Measurements from ENCODE around the gene SCN8A. TPM values are rescaled to one million over a fixed set of nuclear protein-coding genes. Genes with fewer than 3 reads are reported as not detected.
"Not testable (repeated sequence)": the region's sequence is repeated elsewhere in the genome, so short reads cannot be mapped to it uniquely, and the experiment has no call there.

SCN8A gene
- total and polyA plus RNA-seq, 2 donors from 2014 or later: 0.34 to 1.4 TPM

GRCh38 chr12:51643951-51644350 lies 52.9 kb downstream of the SCN8A start:
- Histone ChIP-seq H3K4me1 (ENCODE audit: control insufficient read depth in 2 of 3, insufficient read depth in 2 of 3, low read depth in 1 of 3, low read length in 3 of 3) (no peaks in the 10 kb centered on the region), H3K27ac (ENCODE audit: low read depth in 2 of 2, low read length in 2 of 2) (no peak overlapping the region), H3K4me3 (ENCODE audit: low read length in 3 of 3) (no peak overlapping the region), H3K36me3 (ENCODE audit: control insufficient read depth in 2 of 3, insufficient read depth in 3 of 3, low read length in 3 of 3) (no peaks in the 10 kb centered on the region), H3K9me3 (ENCODE audit: control insufficient read depth in 2 of 3, insufficient read depth in 1 of 3, low read length in 3 of 3) (no peaks in the 10 kb centered on the region), H3K9ac (ENCODE audit: low read length in 3 of 3) (no peak overlapping the region), H3K27me3 (ENCODE audit: control insufficient read depth, insufficient read depth, low read length) (no peaks in the 10 kb centered on the region)
- DNase-seq (no peak), FAIRE-seq (no peak)
- intact Hi-C loops (cut with DNase I): no loop called here
- no peak for TF ChIP-seq CTCF (IDR thresholded peaks at IDR 0.05; ENCODE audit: borderline replicate concordance, extremely low read depth, insufficient read depth)

GRCh38 chr12:51644691-51645090 lies 53.7 kb downstream of the SCN8A start:
- intact Hi-C loops (cut with DNase I); H3K4me1 ChIP-seq (ENCODE audit: control insufficient read depth in 2 of 3, insufficient read depth in 2 of 3, low read depth in 1 of 3, low read length in 3 of 3); DNase-seq; H3K27ac ChIP-seq (ENCODE audit: low read depth in 2 of 2, low read length in 2 of 2); H3K27me3 ChIP-seq (ENCODE audit: control insufficient read depth, insufficient read depth, low read length); H3K9ac ChIP-seq (ENCODE audit: low read length in 3 of 3); H3K9me3 ChIP-seq (ENCODE audit: control insufficient read depth in 2 of 3, insufficient read depth in 1 of 3, low read length in 3 of 3); FAIRE-seq; H3K36me3 ChIP-seq (ENCODE audit: control insufficient read depth in 2 of 3, insufficient read depth in 3 of 3, low read length in 3 of 3); H3K4me3 ChIP-seq (ENCODE audit: low read length in 3 of 3): not testable (repeated sequence)

- Histone ChIP-seq H3K4me1 (ENCODE audit: control insufficient read depth in 2 of 3, insufficient read depth in 2 of 3, low read depth in 1 of 3, low read length in 3 of 3) (no peaks in the 10 kb centered on the region), H3K9ac (ENCODE audit: low read length in 3 of 3) (no peak overlapping the region), H3K4me3 (ENCODE audit: low read length in 3 of 3) (no peak overlapping the region), H3K9me3 (ENCODE audit: control insufficient read depth in 2 of 3, insufficient read depth in 1 of 3, low read length in 3 of 3) (no peaks in the 10 kb centered on the region), H3K27me3 (ENCODE audit: control insufficient read depth, insufficient read depth, low read length) (no peaks in the 10 kb centered on the region), H3K36me3 (ENCODE audit: control insufficient read depth in 2 of 3, insufficient read depth in 3 of 3, low read length in 3 of 3) (no peaks in the 10 kb centered on the region), H3K27ac (ENCODE audit: low read depth in 2 of 2, low read length in 2 of 2) (no peak overlapping the region)
- no peak for TF ChIP-seq CTCF (IDR thresholded peaks at IDR 0.05; ENCODE audit: borderline replicate concordance, extremely low read depth, insufficient read depth)
- no peak for FAIRE-seq
- intact Hi-C loops (cut with DNase I): no loop called here
- DNase-seq: no peak
Measured at GRCh38 chr12:51645961-51646360, 54.9 kb downstream of the SCN8A start.

GRCh38 chr12:51647647-51648046 lies 56.6 kb downstream of the SCN8A start:
- no peaks in the 10 kb centered on the region for H3K9me3 ChIP-seq (ENCODE audit: control insufficient read depth in 2 of 3, insufficient read depth in 1 of 3, low read length in 3 of 3)
- TF ChIP-seq CTCF (IDR thresholded peaks at IDR 0.05; ENCODE audit: borderline replicate concordance, extremely low read depth, insufficient read depth): no peak
- H3K4me1 ChIP-seq (ENCODE audit: control insufficient read depth in 2 of 3, insufficient read depth in 2 of 3, low read depth in 1 of 3, low read length in 3 of 3): no peaks in the 10 kb centered on the region
- FAIRE-seq: no peak
- intact Hi-C loops (cut with DNase I): no loop called here
- no peaks in the 10 kb centered on the region for H3K27me3 ChIP-seq (ENCODE audit: control insufficient read depth, insufficient read depth, low read length)
- H3K4me3 ChIP-seq (ENCODE audit: low read length in 3 of 3): no peak overlapping the region
- H3K27ac ChIP-seq (ENCODE audit: low read depth in 2 of 2, low read length in 2 of 2): no peak overlapping the region
- H3K36me3 ChIP-seq (ENCODE audit: control insufficient read depth in 2 of 3, insufficient read depth in 3 of 3, low read length in 3 of 3): no peaks in the 10 kb centered on the region
- DNase-seq: no peak
- H3K9ac ChIP-seq (ENCODE audit: low read length in 3 of 3): no peak overlapping the region
